GM12878 (cell line): ENCODE data around the gene UCHL5. TPM values are rescaled to one million over a fixed set of nuclear protein-coding genes. Genes with fewer than 3 reads are reported as not detected.

Experiments used
- ATAC-seq: fragments of 200-7000 bp; cut with Tn5 transposase; 3 replicates; pipeline ENCODE4 v1.9.1; 2020; ENCODE audit warnings: mild to moderate bottlenecking, moderate library complexity
- BruUV-seq: library from RNA; stranded (reverse); fragments of 400-500 nt; replicated peaks from 2 replicates; lab custom pipeline; 2021; lab: Mats Ljungman, UMichigan
- CTCF ChIA-PET: fragments of 300-600 bp; sonication (Branson Sonifier 250); formaldehyde crosslinking; extraction: SDS; loops from one replicate; lab custom pipeline; 2021; ENCODE audit warnings: inconsistent platforms; lab: Yijun Ruan, JAX
- POLR2A ChIA-PET: fragments of 350-600 bp; formaldehyde crosslinking; extraction: SDS; loops from one replicate; lab custom pipeline; 2021; ENCODE audit warnings: inconsistent platforms; lab: Charles Lee
- RAD21 ChIA-PET: fragments of 300-600 bp; sonication (Branson Sonifier 250); formaldehyde crosslinking; loops from one replicate; lab custom pipeline; 2023; ENCODE audit warnings: antibody characterized with exemption; ENCODE audit not compliant: unreplicated experiment; lab: Charles Lee
- SMC1A ChIA-PET: fragments of 300-600 bp; sonication (Branson Sonifier 250); formaldehyde crosslinking; loops from one replicate; lab custom pipeline; 2023; ENCODE audit not compliant: unreplicated experiment, uncharacterized antibody; lab: Charles Lee
- DNase-seq: peaks from one replicate; pipeline ENCODE4 v3.0.0-alpha.2; 2011; ENCODE audit warnings: low read depth, low spot score
- FAIRE-seq: peaks from 3 replicates; lab custom pipeline; 2011; peaks lifted over from hg19 to GRCh38; lab: Jason Lieb, UNC
- H2AFZ ChIP-seq: 2 replicates; pipeline ENCODE4 v1.6.0; 2011; ENCODE audit warnings: low read depth, low read length, control low read depth; ENCODE audit not compliant: control insufficient read depth
- H3K27ac ChIP-seq: 2 replicates; pipeline ENCODE4 v1.5.1; 2011; ENCODE audit warnings: control low read depth; ENCODE audit not compliant: control insufficient read depth, insufficient read depth
- H3K27me3 ChIP-seq, 2 experiments: replicated peaks in 1 of 2; 2 replicates each; pipeline versions ENCODE4 v1.6.0 to v1.6.1; 2011; ENCODE audit warnings: low read length in 1 of 2; ENCODE audit not compliant: control insufficient read depth in 2 of 2, insufficient read depth in 2 of 2
- H3K36me3 ChIP-seq, 2 experiments: 2 replicates each; pipeline ENCODE4 v1.5.1; 2011; ENCODE audit warnings: low read length in 1 of 2; ENCODE audit not compliant: control insufficient read depth in 2 of 2, insufficient read depth in 2 of 2
- H3K4me1 ChIP-seq: 2 replicates; pipeline ENCODE4 v1.6.1; 2011; ENCODE audit warnings: mild to moderate bottlenecking, low read length, moderate library complexity, mixed read lengths; ENCODE audit not compliant: control insufficient read depth, insufficient read depth
- H3K4me2 ChIP-seq: 2 replicates; pipeline ENCODE4 v1.6.0; 2011; ENCODE audit warnings: control low read depth; ENCODE audit not compliant: control insufficient read depth, insufficient read depth
- H3K4me3 ChIP-seq: fragments of 200-600 bp; sonication (generic); 2 replicates; pipeline ENCODE4 v1.5.1; 2016
- H3K79me2 ChIP-seq: 2 replicates; pipeline ENCODE4 v1.6.0; 2011; ENCODE audit warnings: low read length; ENCODE audit not compliant: control insufficient read depth, insufficient read depth
- H3K9ac ChIP-seq: 2 replicates; pipeline ENCODE4 v1.8.0; 2011; ENCODE audit warnings: low read length, control low read depth, mixed read lengths; ENCODE audit not compliant: control insufficient read depth, insufficient read depth
- H3K9me3 ChIP-seq: replicated peaks from 3 replicates; pipeline ENCODE4 v1.5.1; 2011; ENCODE audit warnings: mild to moderate bottlenecking, low read length; ENCODE audit not compliant: control insufficient read depth, insufficient read depth
- H4K20me1 ChIP-seq: 2 replicates; pipeline ENCODE4 v1.6.0; 2011; ENCODE audit not compliant: control insufficient read depth, insufficient read depth
- ATF7 ChIP-seq: fragments of 450-650 bp; IDR thresholded peaks from 2 replicates; pipeline ENCODE4 v1.6.1; 2016; ENCODE audit warnings: low read depth, mild to moderate bottlenecking
- BRCA1 ChIP-seq: IDR thresholded peaks from 2 replicates; pipeline ENCODE4 v1.6.1; 2011; ENCODE audit warnings: low read depth, low read length, improper control_type of control experiment
- IKZF2 ChIP-seq, 2 experiments: fragments of 450-650 bp; IDR thresholded peaks; 2 replicates each; pipeline ENCODE4 v1.6.1; 2017; ENCODE audit warnings: mild to moderate bottlenecking in 2 of 2, moderate library complexity in 2 of 2
- IRF4 ChIP-seq: IDR thresholded peaks from 2 replicates; pipeline ENCODE4 v1.6.1; 2011; ENCODE audit warnings: low read depth, low read length
- JUND ChIP-seq: IDR thresholded peaks from 2 replicates; pipeline ENCODE4 v1.6.1; 2012; ENCODE audit warnings: low read depth, mild to moderate bottlenecking, low read length, improper control_type of control experiment, moderate library complexity
- NFIC ChIP-seq: IDR thresholded peaks from 2 replicates; pipeline ENCODE4 v1.6.1; 2012; ENCODE audit warnings: low read depth, mild to moderate bottlenecking, inconsistent platforms, low read length, moderate library complexity
- NFYA ChIP-seq: IDR thresholded peaks from 2 replicates; pipeline ENCODE4 v1.6.1; 2011; ENCODE audit warnings: low read depth, mild to moderate bottlenecking, low read length, improper control_type of control experiment, borderline replicate concordance
- PAX8 ChIP-seq: fragments of 450-650 bp; IDR thresholded peaks from 2 replicates; pipeline ENCODE4 v1.6.1; 2017; ENCODE audit warnings: mild to moderate bottlenecking, moderate library complexity
- REST ChIP-seq: IDR thresholded peaks from 2 replicates; pipeline ENCODE4 v1.6.1; 2012; ENCODE audit warnings: mild to moderate bottlenecking, low read depth, low read length
- SMAD5 ChIP-seq: IDR thresholded peaks from 2 replicates; pipeline ENCODE4 v1.6.1; 2016; ENCODE audit warnings: antibody characterized with exemption, low read depth
- ZBTB4 ChIP-seq: fragments of 450-650 bp; formaldehyde crosslinking; IDR thresholded peaks from 2 replicates; pipeline ENCODE4 v1.4.0; 2022; ENCODE audit warnings: mild to moderate bottlenecking, moderate library complexity
- ZNF384 ChIP-seq: IDR thresholded peaks from 2 replicates; pipeline ENCODE4 v1.6.1; 2012; ENCODE audit warnings: low read depth, mild to moderate bottlenecking, low read length, improper control_type of control experiment, borderline replicate concordance
- ZNF592 ChIP-seq: fragments of 450-650 bp; IDR thresholded peaks from 2 replicates; pipeline ENCODE4 v1.6.1; 2017; ENCODE audit warnings: mild to moderate bottlenecking, moderate library complexity
- in situ Hi-C: fragments of 300-500 bp; cut with MboI; formaldehyde crosslinking; loops from 9 replicates; pipeline ENCODE4 v1.14.3; 2018; ENCODE audit warnings: mixed read lengths
- intact Hi-C: fragments of 100-400 bp; cut with micrococcal nuclease; formaldehyde crosslinking; loops from one replicate; pipeline ENCODE4 v1.14.2; 2022; ENCODE audit not compliant: unreplicated experiment
- polyA plus RNA-seq, 11 experiments: library from polyadenylated mRNA; depleted of rRNA in 4 of 11; unstranded in 6 of 11; stranded (reverse) in 5 of 11; fragments of >200 nt; fragmentation: Nextera tagmentation in 4 of 11; fragmentation: Illumina TruSeq in 1 of 11; extraction: Ambion mirVana in 4 of 11; extraction: Trizol in 1 of 11; gene quantifications; 1 replicate in 1 of 11; 2 replicates in 10 of 11; pipeline versions ENCODE4 v1.2.1 to v1.2.3, GENCODE V29; 2011 to 2016; ENCODE audit warnings: inconsistent platforms in 2 of 11, missing spikeins in 2 of 11, low read depth in 1 of 11
- total RNA-seq, 4 experiments: library from RNA; depleted of rRNA in 3 of 4; stranded (reverse); fragments of >200 nt in 3 of 4; fragmentation: Illumina TruSeq in 1 of 4; extraction: Trizol in 1 of 4; gene quantifications; 2 replicates each; pipeline versions ENCODE4 v1.2.1 to v1.2.3, GENCODE V29; 2013 to 2021

UCHL5 gene
- total and polyA plus RNA-seq, 10 of the 15 experiments (the other 5 are each of a cell fraction or from before 2014, with no cell fraction given): 30.1 to 179 (median 60.1) TPM

DNA sequence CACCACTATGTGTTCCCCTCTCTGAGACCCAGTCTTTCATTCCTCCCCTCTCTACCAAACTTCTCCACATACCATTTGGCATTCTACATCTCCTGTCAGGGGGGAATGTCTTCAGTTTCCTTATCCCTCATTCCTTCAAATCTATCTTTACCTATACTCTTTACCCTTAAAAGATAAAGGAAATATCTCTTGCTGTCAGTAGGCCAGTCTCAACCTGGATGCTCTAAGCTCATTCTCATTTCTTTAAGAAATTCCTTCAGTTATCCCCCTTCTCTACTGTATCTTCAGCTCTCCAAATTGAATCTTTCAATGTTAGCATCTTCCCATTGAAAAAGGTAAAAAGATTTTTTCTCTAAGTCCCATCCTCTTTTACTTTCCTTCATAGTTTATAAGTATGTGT is 6.8 kb upstream of the UCHL5 start:
- Histone ChIP-seq H3K4me1 (peaks cover 36% of the 10 kb centered on the region), H3K9me3 (no peaks in the 10 kb centered on the region; the same call in 2 of the 3 replicates), H3K4me3 (peak overlapping the region; percentile 44; the same call in 1 of the 2 replicates), H3K4me2 (peak overlapping the region; percentile 76), H3K27me3 (no peaks in the 10 kb centered on the region), H3K27ac (peak overlapping the region; percentile 78), H3K9ac (peak overlapping the region; percentile 34; the same call in 1 of the 2 replicates), H3K79me2 (peaks cover 91% of the 10 kb centered on the region), H2AFZ (no peak overlapping the region), H4K20me1 (no peaks in the 10 kb centered on the region), H3K36me3 (peaks cover 0 to 10% of the 10 kb centered on the region in 2 experiments; a peak in 2 of 4 replicates)
- BruUV-seq: no TSS peak
- POLR2A ChIA-PET: interaction anchor here (0.7 kb wide), 1 partner anchor 15 kb away, joined by 3 read pairs; no protein-coding TSS in a partner anchor
- RAD21 ChIA-PET: interaction anchor here (0.8 to 1.5 kb wide), 4 partner anchors 10 to 549 kb away, joined by 3 to 4 read pairs (median 4); no protein-coding TSS in a partner anchor
- in situ Hi-C loops (no loop called here), intact Hi-C loops (loop anchor here (2.0 kb wide), 2 partner anchors 39 to 57 kb away; partner anchors contain the start of genes CDC73 and GLRX2)
- SMC1A ChIA-PET: interaction anchor here (0.6 to 1.7 kb wide), 6 partner anchors 10 to 60 kb away, joined by 3 to 5 read pairs (median 3); no protein-coding TSS in a partner anchor
- ATAC-seq: no peak; the same call in 1 of the 3 replicates
- TF ChIP-seq NFIC (no peak), BRCA1 (no peak), REST (no peak), PAX8 (no peak), ZNF384 (no peak), ZBTB4 (CRISPR knock-in tag) (no peak), ATF7 (no peak), SMAD5 (no peak), IKZF2 (IDR thresholded peaks at IDR 0.05) (no peak), IRF4 (no peak), NFYA (no peak), JUND (no peak), ZNF592 (no peak)
- no peak for DNase-seq
- CTCF ChIA-PET: interaction anchor here (0.7 to 2.8 kb wide), 5 partner anchors 8 to 592 kb away, joined by 3 to 15 read pairs (median 6); partner anchors contain the start of genes CDC73, RO60 and UCHL5
- FAIRE-seq: no peak
